Osteocyte (in vitro differentiated cells): ENCODE measurements around the gene NES. TPM values are rescaled to one million over a fixed set of nuclear protein-coding genes. Genes with fewer than 3 reads are reported as not detected.

Source experiments
- DNase-seq: peaks from one replicate; pipeline ENCODE4 v3.0.0; 2021; ENCODE audit warnings: mixed read lengths; ENCODE audit not compliant: unreplicated experiment; ENCODE audit errors: extremely low spot score
- H3K27ac Mint-ChIP-seq: one replicate; pipeline ENCODE4 v1.8.0; 2021; ENCODE audit warnings: mild to moderate bottlenecking, mixed read lengths; ENCODE audit not compliant: unreplicated experiment
- H3K27me3 Mint-ChIP-seq: one replicate; pipeline ENCODE4 v1.8.0; 2021; ENCODE audit warnings: mixed read lengths; ENCODE audit not compliant: unreplicated experiment
- H3K36me3 Mint-ChIP-seq: one replicate; pipeline ENCODE4 v1.8.0; 2021; ENCODE audit warnings: mixed read lengths; ENCODE audit not compliant: unreplicated experiment
- H3K4me1 Mint-ChIP-seq: one replicate; pipeline ENCODE4 v1.8.0; 2021; ENCODE audit warnings: mixed read lengths; ENCODE audit not compliant: unreplicated experiment
- H3K4me3 Mint-ChIP-seq: one replicate; pipeline ENCODE4 v1.8.0; 2021; ENCODE audit warnings: mild to moderate bottlenecking, moderate library complexity, mixed read lengths; ENCODE audit not compliant: unreplicated experiment
- H3K9me3 Mint-ChIP-seq: one replicate; pipeline ENCODE4 v1.8.0; 2021; ENCODE audit warnings: mixed read lengths; ENCODE audit not compliant: unreplicated experiment
- CTCF ChIP-seq: fragments of 200-600 bp; sonication (generic); IDR thresholded peaks from 2 replicates; pipeline ENCODE4 v1.5.0; 2021; ENCODE audit warnings: antibody characterized with exemption, mild to moderate bottlenecking, moderate library complexity
- total RNA-seq: library from RNA; stranded (reverse); gene quantifications from 2 replicates; pipeline ENCODE4 v1.2.1, GENCODE V29; 2021

The NES gene
- total RNA-seq, 1 donor from 2014 or later, result 26.5 TPM

- H3K4me1 Mint-ChIP-seq, result no peaks in the 10 kb centered on the region
- H3K36me3 Mint-ChIP-seq, result no peaks in the 10 kb centered on the region
- DNase-seq, result no peak
- H3K4me3 Mint-ChIP-seq, result no peak overlapping the region
- TF ChIP-seq CTCF, result no peak
- H3K27me3 Mint-ChIP-seq, result peaks cover 75% of the 10 kb centered on the region
- no peaks in the 10 kb centered on the region for H3K9me3 Mint-ChIP-seq
- no peak overlapping the region for H3K27ac Mint-ChIP-seq
These were observed 28.7 kb downstream of the NES start for GRCh38 chr1:156648496-156648895.

- Mint-ChIP-seq H3K9me3 (no peaks in the 10 kb centered on the region), H3K4me1 (peaks cover 5% of the 10 kb centered on the region), H3K36me3 (no peaks in the 10 kb centered on the region), H3K27ac (no peak overlapping the region), H3K27me3 (peaks cover 80% of the 10 kb centered on the region), H3K4me3 (no peak overlapping the region)
- TF ChIP-seq CTCF, result no peak
- DNase-seq, result no peak
These were observed 29.9 kb downstream of the NES start for GRCh38 chr1:156647351-156647750.

GRCh38 chr1:156646738-156647211, 30.4 kb downstream of the NES start:
- no peak for DNase-seq
- Mint-ChIP-seq H3K27me3 (peaks cover 77% of the 10 kb centered on the region), H3K4me3 (no peak overlapping the region), H3K9me3 (no peaks in the 10 kb centered on the region), H3K36me3 (no peaks in the 10 kb centered on the region), H3K4me1 (peaks cover 8% of the 10 kb centered on the region), H3K27ac (no peak overlapping the region)
- TF ChIP-seq CTCF, result no peak

- TF ChIP-seq CTCF, result no peak
- H3K4me1 Mint-ChIP-seq, result peaks cover 12% of the 10 kb centered on the region
- no peaks in the 10 kb centered on the region for H3K9me3 Mint-ChIP-seq
- H3K4me3 Mint-ChIP-seq, result no peak overlapping the region
- H3K27me3 Mint-ChIP-seq, result peaks cover 83% of the 10 kb centered on the region
- no peak for DNase-seq
- H3K27ac Mint-ChIP-seq, result no peak overlapping the region
- no peaks in the 10 kb centered on the region for H3K36me3 Mint-ChIP-seq
These were observed 31.5 kb downstream of the NES start for GRCh38 chr1:156645666-156646065.

GRCh38 chr1:156645056-156645455, 32.2 kb downstream of the NES start:
- Mint-ChIP-seq H3K4me3 (no peak overlapping the region), H3K27ac (no peak overlapping the region), H3K36me3 (no peaks in the 10 kb centered on the region), H3K27me3 (peaks cover 82% of the 10 kb centered on the region), H3K4me1 (peaks cover 12% of the 10 kb centered on the region), H3K9me3 (no peaks in the 10 kb centered on the region)
- no peak for DNase-seq
- no peak for TF ChIP-seq CTCF
